GM21526 (cell line): ENCODE measurements around the gene KLHL18.

Experiments used
- ATAC-seq: cut with Tn5 transposase; IDR thresholded peaks from one replicate; pipeline ENCODE4 v1.9.1; 2021; ENCODE audit warnings: moderate library complexity; ENCODE audit not compliant: unreplicated experiment, low FRiP score

Gene KLHL18

DNA sequence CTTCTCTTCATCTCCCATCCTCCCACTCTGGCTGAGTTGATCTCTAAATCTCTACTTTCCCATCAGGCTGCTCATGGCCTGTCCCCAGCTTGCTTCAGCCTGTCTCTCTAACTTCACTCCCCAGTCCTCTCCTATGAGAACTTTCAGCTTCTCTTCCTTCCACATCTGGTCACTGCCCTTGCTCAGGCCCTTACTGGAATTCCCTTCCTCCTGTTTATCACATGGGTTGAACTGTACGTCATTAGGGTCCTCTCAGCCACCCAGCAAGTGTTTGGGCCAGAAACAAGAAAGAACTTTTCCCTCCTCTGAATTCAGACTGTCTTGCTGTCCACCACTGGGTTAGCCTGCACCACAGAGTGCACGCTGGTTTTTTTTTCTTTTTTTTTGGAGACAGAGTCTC is 103.1 kb downstream of the KLHL18 start:
- no peak for ATAC-seq

GRCh38 chr3:47392933-47393332 is 110.2 kb downstream of the KLHL18 start:
- no peak for ATAC-seq

DNA sequence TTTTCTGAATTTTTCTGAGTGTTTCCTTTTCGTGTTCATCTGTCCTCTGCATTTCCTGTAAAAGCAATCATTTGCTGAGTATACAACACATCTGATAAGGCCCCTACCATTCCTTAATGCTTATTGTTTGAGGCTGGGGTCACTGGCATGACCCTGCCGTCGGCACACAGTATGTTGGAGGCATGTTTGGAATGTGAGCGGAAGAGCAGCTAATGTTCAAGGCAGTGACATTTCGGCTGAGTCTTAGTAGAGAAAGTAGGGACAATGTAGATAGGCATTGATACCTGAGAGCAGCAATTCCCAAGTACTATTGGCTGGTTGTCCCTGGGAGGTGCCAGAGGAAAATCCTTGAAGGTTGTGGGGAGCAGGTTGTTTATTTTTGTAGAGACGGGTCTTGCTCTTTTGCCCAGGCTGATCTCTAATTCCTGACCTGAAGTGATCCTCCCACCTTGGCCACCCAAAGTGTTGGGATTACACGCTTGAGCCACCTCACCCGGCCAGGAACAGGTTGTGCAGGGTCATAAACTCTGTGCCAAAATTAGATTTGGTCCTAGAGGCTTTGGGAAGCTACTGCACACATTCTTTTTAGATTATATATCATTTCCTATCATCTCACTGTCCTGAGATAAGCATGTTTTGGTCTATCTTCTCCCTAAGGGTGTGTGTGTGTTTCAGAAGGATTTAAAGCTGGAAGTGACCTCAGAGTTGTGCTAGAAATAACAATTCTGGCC is 111.6 kb downstream of the KLHL18 start:
- ATAC-seq: no peak

DNA sequence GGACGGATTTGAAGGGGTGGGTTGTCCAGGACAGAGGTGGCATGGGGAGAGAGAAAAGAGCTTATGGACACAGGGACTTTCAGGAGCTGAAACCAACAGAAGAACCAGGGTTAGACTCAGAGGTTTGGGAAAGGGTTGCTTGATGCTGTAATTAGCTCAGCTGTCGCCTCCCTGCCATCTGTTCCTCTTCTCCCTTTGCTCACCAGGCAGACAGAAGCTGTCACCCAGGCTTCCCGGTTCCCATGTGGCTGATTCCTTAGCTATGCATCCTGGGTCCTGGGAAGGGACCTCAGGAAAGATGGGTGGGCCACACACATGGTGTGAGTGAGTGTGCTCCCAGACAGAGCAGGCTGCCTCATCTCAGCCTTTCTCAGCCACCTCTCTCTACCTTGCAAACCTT is 112.1 kb downstream of the KLHL18 start:
- no peak for ATAC-seq
